ENCODE results near the gene DOK5.
A peak's percentile ranks its signal among the peaks of the same experiment; 100 is the strongest.

Gene DOK5

GRCh38 chr20:54515793-54516628 is 40.6 kb downstream of the DOK5 start:
- no peak for DNase-seq
- no peak for TF ChIP-seq CTCF (IDR thresholded peaks at IDR 0.05)
- Mint-ChIP-seq H3K4me1 (no peaks in the 10 kb centered on the region), H3K4me3 (no peak overlapping the region), H3K27me3 (ENCODE audit: low read depth, poor library complexity) (peaks cover 3% of the 10 kb centered on the region), H3K36me3 (ENCODE audit: low read depth) (no peaks in the 10 kb centered on the region), H3K27ac (no peak overlapping the region), H3K9me3 (peaks cover 9% of the 10 kb centered on the region)

GRCh38 chr20:54517241-54517975 is 42.0 kb downstream of the DOK5 start:
- Mint-ChIP-seq H3K27me3 (ENCODE audit: low read depth, poor library complexity) (peaks cover 3% of the 10 kb centered on the region), H3K9me3 (peaks cover 9% of the 10 kb centered on the region), H3K4me3 (no peak overlapping the region), H3K27ac (no peak overlapping the region), H3K36me3 (ENCODE audit: low read depth) (no peaks in the 10 kb centered on the region), H3K4me1 (no peaks in the 10 kb centered on the region)
- DNase-seq: no peak
- TF ChIP-seq CTCF (IDR thresholded peaks at IDR 0.05): no peak

DNA sequence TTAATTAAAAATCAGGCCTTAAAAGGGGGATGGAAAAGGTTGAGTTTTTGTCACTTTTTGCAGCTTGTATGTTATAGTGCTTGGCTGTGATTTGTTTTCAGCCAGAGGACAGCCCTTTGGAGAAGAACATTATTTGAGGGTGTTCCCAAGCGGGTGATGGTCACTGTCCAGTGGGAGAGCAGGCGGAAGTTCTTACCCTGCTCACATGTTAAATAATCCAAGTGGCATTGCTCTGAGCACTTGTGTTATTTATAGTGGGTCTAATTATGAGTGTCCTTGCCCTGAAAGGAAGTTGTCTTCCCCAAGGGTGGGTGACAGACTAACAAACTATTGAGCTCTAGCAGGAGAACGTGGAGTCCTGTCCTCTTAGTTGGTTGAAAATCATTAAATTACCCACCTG is 49.5 kb downstream of the DOK5 start:
- no peak overlapping the region for H3K27ac Mint-ChIP-seq
- no peaks in the 10 kb centered on the region for H3K36me3 Mint-ChIP-seq (ENCODE audit: low read depth)
- peaks cover 27% of the 10 kb centered on the region for H3K4me1 Mint-ChIP-seq
- H3K4me3 Mint-ChIP-seq: no peak overlapping the region
- H3K27me3 Mint-ChIP-seq (ENCODE audit: low read depth, poor library complexity): peaks cover 10% of the 10 kb centered on the region
- no peak for DNase-seq
- H3K9me3 Mint-ChIP-seq: peaks cover 17% of the 10 kb centered on the region
- TF ChIP-seq CTCF (IDR thresholded peaks at IDR 0.05): no peak

DNA sequence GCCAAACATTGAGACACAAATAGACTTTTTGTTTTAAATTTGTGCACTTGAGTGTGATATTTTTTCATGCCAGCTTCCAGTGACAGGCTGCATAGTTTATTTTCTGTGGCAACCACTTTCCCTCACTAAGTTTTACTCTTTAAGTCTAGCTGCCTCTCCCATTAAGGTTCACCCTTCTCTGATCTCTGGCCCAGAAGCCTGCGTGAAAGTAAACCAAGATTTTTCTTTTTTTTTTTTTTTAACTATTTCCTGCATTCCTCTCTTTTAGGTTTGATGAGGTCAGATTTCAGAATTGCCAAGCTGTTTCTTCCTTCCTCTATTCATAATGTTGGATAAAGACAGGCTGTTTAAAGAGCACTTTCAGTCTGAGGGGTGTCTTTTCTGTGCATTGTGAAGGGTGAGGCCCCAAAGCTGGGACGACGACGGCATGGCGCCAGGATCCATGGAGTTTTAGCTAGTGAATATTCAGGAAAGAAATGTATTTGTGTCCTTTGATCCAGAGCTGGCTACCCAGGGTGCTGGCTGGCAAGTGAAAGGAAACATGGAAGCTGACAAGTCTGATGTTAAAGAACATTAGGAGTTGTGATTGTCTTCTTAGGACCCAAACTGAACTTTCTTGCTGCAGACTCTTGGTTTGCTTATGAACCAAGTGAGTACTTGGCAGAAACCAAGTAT is 50.7 kb downstream of the DOK5 start:
- no peak overlapping the region for H3K4me3 Mint-ChIP-seq
- no peaks in the 10 kb centered on the region for H3K36me3 Mint-ChIP-seq (ENCODE audit: low read depth)
- H3K27ac Mint-ChIP-seq: peak overlapping the region; percentile 12
- peaks cover 28% of the 10 kb centered on the region for H3K9me3 Mint-ChIP-seq
- peaks cover 27% of the 10 kb centered on the region for H3K4me1 Mint-ChIP-seq
- DNase-seq: no peak
- H3K27me3 Mint-ChIP-seq (ENCODE audit: low read depth, poor library complexity): peaks cover 10% of the 10 kb centered on the region
- TF ChIP-seq CTCF (IDR thresholded peaks at IDR 0.05): no peak

GRCh38 chr20:54526801-54527200 is 51.4 kb downstream of the DOK5 start:
- Mint-ChIP-seq H3K9me3 (peaks cover 31% of the 10 kb centered on the region), H3K4me3 (no peak overlapping the region), H3K4me1 (peaks cover 27% of the 10 kb centered on the region), H3K27me3 (ENCODE audit: low read depth, poor library complexity) (peaks cover 10% of the 10 kb centered on the region), H3K27ac (no peak overlapping the region), H3K36me3 (ENCODE audit: low read depth) (no peaks in the 10 kb centered on the region)
- no peak for DNase-seq
- TF ChIP-seq CTCF (IDR thresholded peaks at IDR 0.05): no peak
